Liver (tissue), 9 donors: Measurements from ENCODE around the gene NHERF2. TPM values are rescaled to one million over a fixed set of nuclear protein-coding genes. Genes with fewer than 3 reads are reported as not detected.

Source experiments
- DNase-seq: peaks from one replicate; pipeline ENCODE4 v3.0.0-alpha.2; 2017; ENCODE audit warnings: low spot score
- H3K27ac ChIP-seq, 2 donors: one replicate each; pipeline ENCODE4 v1.7.0; 2013; ENCODE audit warnings: inconsistent platforms in 2 of 2, low read length in 2 of 2, control low read depth in 1 of 2, low read depth in 1 of 2, mild to moderate bottlenecking in 1 of 2
- H3K27me3 ChIP-seq, 4 donors: one replicate each; pipeline versions ENCODE4 v1.6.1 to v1.7.0; 2013; ENCODE audit warnings: low read length in 3 of 4, inconsistent platforms in 1 of 4, mild to moderate bottlenecking in 1 of 4, moderate library complexity in 1 of 4; ENCODE audit not compliant: control insufficient read depth in 4 of 4, insufficient read depth in 4 of 4
- H3K36me3 ChIP-seq, 4 donors: one replicate each; pipeline versions ENCODE4 v1.6.1 to v1.7.0; 2013; ENCODE audit warnings: low read length in 3 of 4, mild to moderate bottlenecking in 3 of 4, low read depth in 1 of 4, moderate library complexity in 1 of 4; ENCODE audit not compliant: control insufficient read depth in 4 of 4, insufficient read depth in 3 of 4
- H3K4me1 ChIP-seq, 4 donors: one replicate each; pipeline versions ENCODE4 v1.6.1 to v1.7.0; 2013; ENCODE audit warnings: low read length in 3 of 4, mild to moderate bottlenecking in 3 of 4, moderate library complexity in 1 of 4; ENCODE audit not compliant: control insufficient read depth in 4 of 4, insufficient read depth in 4 of 4
- H3K4me3 ChIP-seq, 3 donors: one replicate each; pipeline versions ENCODE4 v1.6.1 to v1.7.0; 2013; ENCODE audit warnings: low read length in 3 of 3, control low read depth in 1 of 3, low read depth in 1 of 3, mild to moderate bottlenecking in 1 of 3
- H3K9ac ChIP-seq, 2 donors: one replicate each; pipeline ENCODE4 v1.7.0; 2013; ENCODE audit warnings: low read length in 2 of 2, mild to moderate bottlenecking in 2 of 2, moderate library complexity in 2 of 2, control low read depth in 1 of 2, low read depth in 1 of 2
- H3K9me3 ChIP-seq, 4 donors: one replicate each; pipeline versions ENCODE4 v1.6.1 to v1.7.0; 2013; ENCODE audit warnings: low read length in 3 of 4; ENCODE audit not compliant: control insufficient read depth in 4 of 4
- EGR1 ChIP-seq, 2 donors: IDR thresholded peaks; 2 replicates each; pipeline ENCODE4 v1.6.1; 2016 to 2018; ENCODE audit warnings: antibody characterized with exemption in 2 of 2, low read depth in 2 of 2
- FOXA2 ChIP-seq: IDR thresholded peaks from 2 replicates; pipeline ENCODE4 v1.6.1; 2016; ENCODE audit warnings: antibody characterized with exemption
- GABPA ChIP-seq, 2 donors: IDR thresholded peaks in 1 of 2; conservative IDR thresholded peaks in 1 of 2; 2 replicates each; pipeline ENCODE4 v1.6.1; 2016; ENCODE audit warnings: antibody characterized with exemption in 2 of 2, mild to moderate bottlenecking in 1 of 2, moderate library complexity in 1 of 2
- HNF4A ChIP-seq, 2 donors: conservative IDR thresholded peaks; 2 replicates each; pipeline ENCODE4 v1.6.1; 2016; ENCODE audit warnings: antibody characterized with exemption in 2 of 2, mild to moderate bottlenecking in 2 of 2
- HNF4G ChIP-seq: IDR thresholded peaks from 2 replicates; pipeline ENCODE4 v1.6.1; 2016; ENCODE audit warnings: antibody characterized with exemption
- JUND ChIP-seq, 2 donors: IDR thresholded peaks; 2 replicates each; pipeline ENCODE4 v1.6.1; 2016; ENCODE audit warnings: antibody characterized with exemption in 2 of 2
- NR2F2 ChIP-seq: IDR thresholded peaks from 2 replicates; pipeline ENCODE4 v1.6.1; 2016; ENCODE audit warnings: antibody characterized with exemption
- RXRA ChIP-seq, 2 donors: IDR thresholded peaks; 2 replicates each; pipeline ENCODE4 v1.6.1; 2017 to 2018; ENCODE audit warnings: antibody characterized with exemption in 2 of 2, mild to moderate bottlenecking in 1 of 2
- TAF1 ChIP-seq: conservative IDR thresholded peaks from 2 replicates; pipeline ENCODE4 v1.6.1; 2016; ENCODE audit warnings: antibody characterized with exemption, mild to moderate bottlenecking
- WGBS: extraction: QIAGEN DNeasy Blood & Tissue Kit; methylation state at CpG from one replicate; pipeline ENCODE4 v1.1.7; 2013; 5-methylcytosine and 5-hydroxymethylcytosine counted together
- polyA plus RNA-seq, 2 donors: library from polyadenylated mRNA; stranded (reverse) in 1 of 2; unstranded in 1 of 2; fragments of 200-250 nt in 1 of 2; fragments of >200 nt in 1 of 2; fragmentation: Nextera tagmentation in 1 of 2; extraction: Ambion mirVana in 1 of 2; gene quantifications; one replicate each; pipeline versions ENCODE4 v1.2.1 to v1.2.3, GENCODE V29; 2013 to 2015
- total RNA-seq, 2 donors: library from RNA; depleted of rRNA; stranded (reverse); fragments of >200 nt; gene quantifications; one replicate each; pipeline ENCODE4 v1.2.3, GENCODE V29; 2014
- TF ChIP-seq, protein P1 (sequence below): fragments of 150-350 bp; IDR thresholded peaks from 2 replicates; pipeline ENCODE4 v1.5.1; 2017; ENCODE audit warnings: improper control_type of control experiment, low read depth, low read length; ENCODE audit not compliant: missing input control
- TF ChIP-seq, protein P2 (sequence below): IDR thresholded peaks from 2 replicates; pipeline ENCODE4 v1.6.1; 2016; ENCODE audit warnings: antibody characterized with exemption
- TF ChIP-seq, protein P3 (sequence below): IDR thresholded peaks from 2 replicates; pipeline ENCODE4 v1.6.1; 2016; ENCODE audit warnings: antibody characterized with exemption, mild to moderate bottlenecking
- TF ChIP-seq, protein P4 (sequence below): IDR thresholded peaks from 2 replicates; pipeline ENCODE4 v1.6.1; 2016; ENCODE audit warnings: antibody characterized with exemption
- TF ChIP-seq, protein P5 (sequence below): IDR thresholded peaks from 2 replicates; pipeline ENCODE4 v1.6.1; 2016; ENCODE audit warnings: antibody characterized with exemption
- donor health status: healthy.
- donor health status: healthy.
- donor health status: healthy.
- donor health status: healthy.
- donor health status: healthy.

NHERF2 gene
- total and polyA plus RNA-seq, 4 donors = 36.6 to 205 (median 74.1) TPM

DNA sequence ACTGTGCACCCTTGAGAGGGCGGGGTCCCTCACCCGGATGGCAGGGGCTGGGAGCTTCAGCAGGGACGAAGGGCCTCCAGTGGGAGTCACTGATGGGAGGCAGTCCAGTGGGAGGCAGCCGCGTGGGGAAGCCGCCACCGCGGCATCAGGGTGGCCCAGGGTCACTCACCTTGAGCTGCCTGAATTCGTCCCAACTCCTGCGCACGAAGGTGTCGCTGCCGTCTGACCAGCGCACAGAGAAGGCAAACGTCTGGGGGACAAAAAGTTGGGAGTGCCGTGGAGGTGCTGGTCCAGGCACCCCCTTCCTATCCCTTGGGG lies 46.0 kb upstream of the NHERF2 start:
- Histone ChIP-seq H3K9ac (no peak overlapping the region), H3K9me3 (no peaks in the 10 kb centered on the region)

DNA sequence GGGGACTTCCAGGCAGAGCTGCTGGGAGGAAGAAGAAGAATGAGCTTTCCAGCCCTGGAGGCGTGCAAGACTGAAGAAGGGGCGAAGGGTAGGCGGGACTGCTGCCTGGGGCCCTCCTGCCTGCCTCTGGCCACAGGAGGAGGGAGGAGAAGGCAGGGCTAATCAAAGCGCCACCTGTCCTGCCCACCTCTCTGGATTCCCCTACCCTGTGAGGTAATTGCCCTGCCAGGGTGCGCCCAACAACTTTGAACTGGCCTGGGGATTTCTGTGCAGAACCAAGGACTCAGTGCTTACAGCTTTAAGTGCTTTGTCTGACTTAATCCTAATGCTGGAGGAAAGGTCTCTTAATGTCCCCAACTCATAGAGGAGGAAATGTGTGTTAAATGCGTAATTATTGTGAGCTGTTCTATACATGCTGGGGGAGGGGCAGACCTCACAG lies 45.3 kb upstream of the NHERF2 start, which contains the start of gene NOXO1:
NOXO1 (minus strand) TSS at position 72 of the 439 bp plus-strand sequence. CDS start 290 bp downstream, outside the sequence.
- no peaks in the 10 kb centered on the region for H3K9me3 ChIP-seq
- H3K27me3 ChIP-seq = no peaks in the 10 kb centered on the region
- H3K4me1 ChIP-seq = peaks cover 5 to 31% (median 17%) of the 10 kb centered on the region in 4 donors
- TF ChIP-seq FOXA2 = no peak
- TF ChIP-seq, protein P1, sequence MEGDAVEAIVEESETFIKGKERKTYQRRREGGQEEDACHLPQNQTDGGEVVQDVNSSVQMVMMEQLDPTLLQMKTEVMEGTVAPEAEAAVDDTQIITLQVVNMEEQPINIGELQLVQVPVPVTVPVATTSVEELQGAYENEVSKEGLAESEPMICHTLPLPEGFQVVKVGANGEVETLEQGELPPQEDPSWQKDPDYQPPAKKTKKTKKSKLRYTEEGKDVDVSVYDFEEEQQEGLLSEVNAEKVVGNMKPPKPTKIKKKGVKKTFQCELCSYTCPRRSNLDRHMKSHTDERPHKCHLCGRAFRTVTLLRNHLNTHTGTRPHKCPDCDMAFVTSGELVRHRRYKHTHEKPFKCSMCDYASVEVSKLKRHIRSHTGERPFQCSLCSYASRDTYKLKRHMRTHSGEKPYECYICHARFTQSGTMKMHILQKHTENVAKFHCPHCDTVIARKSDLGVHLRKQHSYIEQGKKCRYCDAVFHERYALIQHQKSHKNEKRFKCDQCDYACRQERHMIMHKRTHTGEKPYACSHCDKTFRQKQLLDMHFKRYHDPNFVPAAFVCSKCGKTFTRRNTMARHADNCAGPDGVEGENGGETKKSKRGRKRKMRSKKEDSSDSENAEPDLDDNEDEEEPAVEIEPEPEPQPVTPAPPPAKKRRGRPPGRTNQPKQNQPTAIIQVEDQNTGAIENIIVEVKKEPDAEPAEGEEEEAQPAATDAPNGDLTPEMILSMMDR = no peak
- TF ChIP-seq GABPA (IDR thresholded peaks at IDR 0.05 in 1 of 2, conservative IDR thresholded peaks at IDR 0.05 in 1 of 2) = no peak
- TF ChIP-seq, protein P2, sequence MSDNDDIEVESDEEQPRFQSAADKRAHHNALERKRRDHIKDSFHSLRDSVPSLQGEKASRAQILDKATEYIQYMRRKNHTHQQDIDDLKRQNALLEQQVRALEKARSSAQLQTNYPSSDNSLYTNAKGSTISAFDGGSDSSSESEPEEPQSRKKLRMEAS = no peak
- TF ChIP-seq EGR1 (IDR thresholded peaks at IDR 0.05; ENCODE audit: low read depth in 2 of 2) = no peak
- TF ChIP-seq TAF1 = no peak
- no peak for DNase-seq
- peaks cover 4 to 30% (median 6%) of the 10 kb centered on the region in 4 donors for H3K36me3 ChIP-seq
- WGBS = 61% methylated on average over 6 of the region's 6 CpGs
- H3K9ac ChIP-seq = no peak within 1 kb of the TSS
- H3K27ac ChIP-seq = no peak within 1 kb of the TSS
- no peak within 1 kb of the TSS for H3K4me3 ChIP-seq

More for the DNA sequence above, 46.0 kb upstream of the NHERF2 start:
- H3K27me3 ChIP-seq = no peaks in the 10 kb centered on the region
- TF ChIP-seq, protein P3, sequence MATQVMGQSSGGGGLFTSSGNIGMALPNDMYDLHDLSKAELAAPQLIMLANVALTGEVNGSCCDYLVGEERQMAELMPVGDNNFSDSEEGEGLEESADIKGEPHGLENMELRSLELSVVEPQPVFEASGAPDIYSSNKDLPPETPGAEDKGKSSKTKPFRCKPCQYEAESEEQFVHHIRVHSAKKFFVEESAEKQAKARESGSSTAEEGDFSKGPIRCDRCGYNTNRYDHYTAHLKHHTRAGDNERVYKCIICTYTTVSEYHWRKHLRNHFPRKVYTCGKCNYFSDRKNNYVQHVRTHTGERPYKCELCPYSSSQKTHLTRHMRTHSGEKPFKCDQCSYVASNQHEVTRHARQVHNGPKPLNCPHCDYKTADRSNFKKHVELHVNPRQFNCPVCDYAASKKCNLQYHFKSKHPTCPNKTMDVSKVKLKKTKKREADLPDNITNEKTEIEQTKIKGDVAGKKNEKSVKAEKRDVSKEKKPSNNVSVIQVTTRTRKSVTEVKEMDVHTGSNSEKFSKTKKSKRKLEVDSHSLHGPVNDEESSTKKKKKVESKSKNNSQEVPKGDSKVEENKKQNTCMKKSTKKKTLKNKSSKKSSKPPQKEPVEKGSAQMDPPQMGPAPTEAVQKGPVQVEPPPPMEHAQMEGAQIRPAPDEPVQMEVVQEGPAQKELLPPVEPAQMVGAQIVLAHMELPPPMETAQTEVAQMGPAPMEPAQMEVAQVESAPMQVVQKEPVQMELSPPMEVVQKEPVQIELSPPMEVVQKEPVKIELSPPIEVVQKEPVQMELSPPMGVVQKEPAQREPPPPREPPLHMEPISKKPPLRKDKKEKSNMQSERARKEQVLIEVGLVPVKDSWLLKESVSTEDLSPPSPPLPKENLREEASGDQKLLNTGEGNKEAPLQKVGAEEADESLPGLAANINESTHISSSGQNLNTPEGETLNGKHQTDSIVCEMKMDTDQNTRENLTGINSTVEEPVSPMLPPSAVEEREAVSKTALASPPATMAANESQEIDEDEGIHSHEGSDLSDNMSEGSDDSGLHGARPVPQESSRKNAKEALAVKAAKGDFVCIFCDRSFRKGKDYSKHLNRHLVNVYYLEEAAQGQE = no peak
- TF ChIP-seq JUND (IDR thresholded peaks at IDR 0.05) (no peak), GABPA (IDR thresholded peaks at IDR 0.05 in 1 of 2, conservative IDR thresholded peaks at IDR 0.05 in 1 of 2) (no peak), HNF4G (no peak), NR2F2 (no peak), HNF4A (conservative IDR thresholded peaks at IDR 0.05) (no peak), RXRA (IDR thresholded peaks at IDR 0.05) (no peak)
- TF ChIP-seq, protein P4, sequence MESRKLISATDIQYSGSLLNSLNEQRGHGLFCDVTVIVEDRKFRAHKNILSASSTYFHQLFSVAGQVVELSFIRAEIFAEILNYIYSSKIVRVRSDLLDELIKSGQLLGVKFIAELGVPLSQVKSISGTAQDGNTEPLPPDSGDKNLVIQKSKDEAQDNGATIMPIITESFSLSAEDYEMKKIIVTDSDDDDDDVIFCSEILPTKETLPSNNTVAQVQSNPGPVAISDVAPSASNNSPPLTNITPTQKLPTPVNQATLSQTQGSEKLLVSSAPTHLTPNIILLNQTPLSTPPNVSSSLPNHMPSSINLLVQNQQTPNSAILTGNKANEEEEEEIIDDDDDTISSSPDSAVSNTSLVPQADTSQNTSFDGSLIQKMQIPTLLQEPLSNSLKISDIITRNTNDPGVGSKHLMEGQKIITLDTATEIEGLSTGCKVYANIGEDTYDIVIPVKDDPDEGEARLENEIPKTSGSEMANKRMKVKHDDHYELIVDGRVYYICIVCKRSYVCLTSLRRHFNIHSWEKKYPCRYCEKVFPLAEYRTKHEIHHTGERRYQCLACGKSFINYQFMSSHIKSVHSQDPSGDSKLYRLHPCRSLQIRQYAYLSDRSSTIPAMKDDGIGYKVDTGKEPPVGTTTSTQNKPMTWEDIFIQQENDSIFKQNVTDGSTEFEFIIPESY = no peak
- TF ChIP-seq, protein P1 = no peak
- TF ChIP-seq, protein P5, sequence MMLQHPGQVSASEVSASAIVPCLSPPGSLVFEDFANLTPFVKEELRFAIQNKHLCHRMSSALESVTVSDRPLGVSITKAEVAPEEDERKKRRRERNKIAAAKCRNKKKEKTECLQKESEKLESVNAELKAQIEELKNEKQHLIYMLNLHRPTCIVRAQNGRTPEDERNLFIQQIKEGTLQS = no peak
- WGBS = 20% methylated on average over 16 of the region's 16 CpGs
- H3K4me3 ChIP-seq = no peak overlapping the region
- peaks cover 4 to 30% (median 10%) of the 10 kb centered on the region in 4 donors for H3K36me3 ChIP-seq
- peaks cover 5 to 31% (median 17%) of the 10 kb centered on the region in 4 donors for H3K4me1 ChIP-seq
- DNase-seq = no peak
- H3K27ac ChIP-seq = no peak overlapping the region
